ENCODE data around the gene GIPC2. TPM values are rescaled to one million over a fixed set of nuclear protein-coding genes. Genes with fewer than 3 reads are reported as not detected.
A peak's percentile ranks its signal among the peaks of the same experiment; 100 is the strongest.

The GIPC2 gene
- total RNA-seq, 4 donors from 2014 or later, result 0.67 to 1.5 (median 1.3) TPM

DNA sequence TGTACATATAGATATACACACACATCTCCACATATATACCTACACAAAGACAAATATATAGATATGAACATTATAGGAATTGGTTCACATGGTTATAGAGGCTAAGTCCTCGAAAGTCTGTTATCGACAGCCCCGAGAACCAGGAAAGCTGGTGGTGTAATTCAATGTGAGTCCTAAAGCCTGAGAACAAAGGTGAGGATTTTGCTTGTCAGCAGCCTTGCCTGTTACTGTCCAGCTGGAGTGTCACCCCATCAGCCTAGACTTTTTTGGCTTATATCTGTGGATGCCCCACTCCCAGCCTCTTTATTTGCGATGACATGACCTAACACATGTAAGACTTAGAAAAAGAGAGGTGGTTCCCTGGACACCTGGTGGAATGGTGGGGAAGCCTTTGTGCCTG, 97.0 kb downstream of the GIPC2 start:
- H3K27ac ChIP-seq, result no peak overlapping the region
- in situ Hi-C loops (cut with MboI; ENCODE audit: low sequenced_read_pairs in 4 of 4), result loop anchor here in 2 of 4 donors (10.0 to 25.0 kb wide), 2 partner anchors 520 to 532 kb away; no protein-coding TSS in a partner anchor
- no peak overlapping the region for H3K4me3 ChIP-seq
- ATAC-seq (no peak), DNase-seq (no peak)
- H3K27me3 ChIP-seq, result no peaks in the 10 kb centered on the region
- no peaks in the 10 kb centered on the region for H3K36me3 ChIP-seq
- TF ChIP-seq, protein P1, sequence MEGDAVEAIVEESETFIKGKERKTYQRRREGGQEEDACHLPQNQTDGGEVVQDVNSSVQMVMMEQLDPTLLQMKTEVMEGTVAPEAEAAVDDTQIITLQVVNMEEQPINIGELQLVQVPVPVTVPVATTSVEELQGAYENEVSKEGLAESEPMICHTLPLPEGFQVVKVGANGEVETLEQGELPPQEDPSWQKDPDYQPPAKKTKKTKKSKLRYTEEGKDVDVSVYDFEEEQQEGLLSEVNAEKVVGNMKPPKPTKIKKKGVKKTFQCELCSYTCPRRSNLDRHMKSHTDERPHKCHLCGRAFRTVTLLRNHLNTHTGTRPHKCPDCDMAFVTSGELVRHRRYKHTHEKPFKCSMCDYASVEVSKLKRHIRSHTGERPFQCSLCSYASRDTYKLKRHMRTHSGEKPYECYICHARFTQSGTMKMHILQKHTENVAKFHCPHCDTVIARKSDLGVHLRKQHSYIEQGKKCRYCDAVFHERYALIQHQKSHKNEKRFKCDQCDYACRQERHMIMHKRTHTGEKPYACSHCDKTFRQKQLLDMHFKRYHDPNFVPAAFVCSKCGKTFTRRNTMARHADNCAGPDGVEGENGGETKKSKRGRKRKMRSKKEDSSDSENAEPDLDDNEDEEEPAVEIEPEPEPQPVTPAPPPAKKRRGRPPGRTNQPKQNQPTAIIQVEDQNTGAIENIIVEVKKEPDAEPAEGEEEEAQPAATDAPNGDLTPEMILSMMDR (IDR thresholded peaks at IDR 0.05 in 4 of 5, conservative IDR thresholded peaks at IDR 0.05 in 1 of 5), result no peak
- TF ChIP-seq POLR2A (IDR thresholded peaks at IDR 0.05), result no peak
- H3K4me1 ChIP-seq, result no peaks in the 10 kb centered on the region
- H3K9me3 ChIP-seq, result no peaks in the 10 kb centered on the region
- intact Hi-C loops (cut with DNase I; ENCODE audit: low total_unique reads), result no loop called here

DNA sequence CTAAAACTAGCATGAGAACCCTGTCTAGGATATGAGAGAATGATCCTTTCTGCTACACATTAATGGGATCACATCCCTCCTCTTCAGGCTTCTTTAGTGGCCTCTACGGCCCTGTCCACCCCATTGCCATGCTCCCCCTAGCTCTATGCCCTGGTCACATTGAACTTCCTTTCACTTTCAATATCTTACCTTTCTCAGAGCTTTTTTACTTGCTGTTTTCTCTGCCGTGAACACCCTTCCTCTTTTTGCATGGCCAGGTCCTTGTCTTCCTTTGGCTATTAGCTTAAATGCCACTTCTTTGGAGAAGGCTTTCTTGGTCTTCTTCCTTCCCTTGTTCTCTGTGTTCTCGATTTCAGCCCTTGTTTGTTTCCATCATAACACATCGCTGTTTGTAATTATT, 97.4 kb downstream of the GIPC2 start:
- Histone ChIP-seq H3K36me3 (no peaks in the 10 kb centered on the region), H3K4me3 (no peak overlapping the region), H3K4me1 (no peaks in the 10 kb centered on the region), H3K27ac (no peak overlapping the region), H3K9me3 (no peaks in the 10 kb centered on the region), H3K27me3 (no peaks in the 10 kb centered on the region)
- TF ChIP-seq, protein P1 (IDR thresholded peaks at IDR 0.05 in 4 of 5, conservative IDR thresholded peaks at IDR 0.05 in 1 of 5), result no peak
- no peak for TF ChIP-seq POLR2A (IDR thresholded peaks at IDR 0.05)
- intact Hi-C loops (cut with DNase I; ENCODE audit: low total_unique reads), result no loop called here
- in situ Hi-C loops (cut with MboI; ENCODE audit: low sequenced_read_pairs in 4 of 4), result loop anchor here in 2 of 4 donors (10.0 to 25.0 kb wide), 2 partner anchors 519 to 532 kb away; no protein-coding TSS in a partner anchor
- DNase-seq (no peak), ATAC-seq (no peak)

DNA sequence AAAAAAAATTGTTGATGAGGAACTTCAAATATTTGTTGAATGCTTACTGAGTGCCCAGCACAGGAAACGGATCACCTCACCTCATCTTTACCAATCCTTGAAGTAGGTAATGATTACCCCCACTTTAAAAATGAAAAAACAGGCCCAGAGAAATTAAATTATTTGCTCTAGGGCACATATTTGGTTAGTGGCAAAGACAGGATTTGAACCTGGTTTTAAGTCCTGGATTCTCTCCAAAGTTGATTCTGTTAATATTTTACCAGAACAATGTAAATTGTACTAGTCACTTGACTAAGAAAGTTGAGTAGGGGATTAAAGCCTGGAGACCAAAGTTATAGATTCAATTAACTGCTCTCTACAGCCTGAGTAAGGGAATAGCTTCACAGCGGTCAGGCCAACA, 97.9 kb downstream of the GIPC2 start:
- DNase-seq (no peak), ATAC-seq (no peak)
- H3K4me3 ChIP-seq, result no peak overlapping the region
- in situ Hi-C loops (cut with MboI; ENCODE audit: low sequenced_read_pairs in 4 of 4) (loop anchor here in 2 of 4 donors (10.0 to 25.0 kb wide), 2 partner anchors 519 to 531 kb away; no protein-coding TSS in a partner anchor), intact Hi-C loops (cut with DNase I; ENCODE audit: low total_unique reads) (loop anchor here (2.0 kb wide), 1 partner anchor 533 kb away; no protein-coding TSS in a partner anchor)
- no peaks in the 10 kb centered on the region for H3K36me3 ChIP-seq
- no peaks in the 10 kb centered on the region for H3K4me1 ChIP-seq
- no peak overlapping the region for H3K27ac ChIP-seq
- H3K27me3 ChIP-seq, result no peaks in the 10 kb centered on the region
- no peak for TF ChIP-seq POLR2A (IDR thresholded peaks at IDR 0.05)
- TF ChIP-seq, protein P1 (IDR thresholded peaks at IDR 0.05 in 4 of 5, conservative IDR thresholded peaks at IDR 0.05 in 1 of 5), result no peak
- no peaks in the 10 kb centered on the region for H3K9me3 ChIP-seq

DNA sequence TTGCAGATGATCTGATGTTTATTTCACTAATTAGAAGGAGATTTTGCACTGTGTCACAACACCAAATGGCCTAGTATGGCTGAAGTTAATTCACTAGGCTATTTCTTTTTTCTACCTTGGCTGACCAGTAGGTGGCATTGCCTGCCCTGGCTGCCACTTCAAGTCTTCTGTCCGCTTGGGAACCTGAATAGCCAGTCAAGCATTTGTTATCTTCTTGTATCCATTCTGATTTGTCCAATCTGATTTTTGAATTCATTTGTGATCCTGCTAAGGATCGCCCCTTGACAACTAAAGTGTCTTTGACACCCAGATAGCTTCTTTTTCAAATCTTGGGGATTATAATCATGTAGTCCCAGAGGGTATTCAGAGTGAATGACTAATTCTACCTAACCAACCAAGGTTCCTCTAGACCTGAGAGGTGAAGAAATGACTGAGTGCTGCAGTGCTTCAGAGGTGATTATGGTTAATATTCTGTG, 99.4 kb downstream of the GIPC2 start:
- DNase-seq (peak; percentile 6 to 34), ATAC-seq (peak; percentile 70 to 86)
- Histone ChIP-seq H3K4me3 (no peak overlapping the region), H3K9me3 (no peaks in the 10 kb centered on the region), H3K27me3 (no peaks in the 10 kb centered on the region), H3K36me3 (no peaks in the 10 kb centered on the region), H3K27ac (no peak overlapping the region), H3K4me1 (no peaks in the 10 kb centered on the region)
- in situ Hi-C loops (cut with MboI; ENCODE audit: low sequenced_read_pairs in 4 of 4) (loop anchor here in 3 of 4 donors (5.0 to 25.0 kb wide), 3 partner anchors 517 to 530 kb away; no protein-coding TSS in a partner anchor), intact Hi-C loops (cut with DNase I; ENCODE audit: low total_unique reads) (loop anchor here (1.0 to 2.0 kb wide), 2 partner anchors 462 to 532 kb away; no protein-coding TSS in a partner anchor)
- TF ChIP-seq, protein P1 (IDR thresholded peaks at IDR 0.05 in 4 of 5, conservative IDR thresholded peaks at IDR 0.05 in 1 of 5), result peak; percentile 46 to 84 (median 63)
- no peak for TF ChIP-seq POLR2A (IDR thresholded peaks at IDR 0.05)

Data from gastrocnemius medialis (tissue), 4 donors.